LNCAP (cell line): ENCODE results near the gene USHBP1.
A peak's percentile ranks its signal among the peaks of the same experiment; 100 is the strongest.

Experiments
- TF ChIP-seq, protein P1 (sequence below): fragments of 450-650 bp; IDR thresholded peaks from 2 replicates; pipeline ENCODE4 v1.5.1; 2017; ENCODE audit warnings: mild to moderate bottlenecking

The USHBP1 gene

DNA sequence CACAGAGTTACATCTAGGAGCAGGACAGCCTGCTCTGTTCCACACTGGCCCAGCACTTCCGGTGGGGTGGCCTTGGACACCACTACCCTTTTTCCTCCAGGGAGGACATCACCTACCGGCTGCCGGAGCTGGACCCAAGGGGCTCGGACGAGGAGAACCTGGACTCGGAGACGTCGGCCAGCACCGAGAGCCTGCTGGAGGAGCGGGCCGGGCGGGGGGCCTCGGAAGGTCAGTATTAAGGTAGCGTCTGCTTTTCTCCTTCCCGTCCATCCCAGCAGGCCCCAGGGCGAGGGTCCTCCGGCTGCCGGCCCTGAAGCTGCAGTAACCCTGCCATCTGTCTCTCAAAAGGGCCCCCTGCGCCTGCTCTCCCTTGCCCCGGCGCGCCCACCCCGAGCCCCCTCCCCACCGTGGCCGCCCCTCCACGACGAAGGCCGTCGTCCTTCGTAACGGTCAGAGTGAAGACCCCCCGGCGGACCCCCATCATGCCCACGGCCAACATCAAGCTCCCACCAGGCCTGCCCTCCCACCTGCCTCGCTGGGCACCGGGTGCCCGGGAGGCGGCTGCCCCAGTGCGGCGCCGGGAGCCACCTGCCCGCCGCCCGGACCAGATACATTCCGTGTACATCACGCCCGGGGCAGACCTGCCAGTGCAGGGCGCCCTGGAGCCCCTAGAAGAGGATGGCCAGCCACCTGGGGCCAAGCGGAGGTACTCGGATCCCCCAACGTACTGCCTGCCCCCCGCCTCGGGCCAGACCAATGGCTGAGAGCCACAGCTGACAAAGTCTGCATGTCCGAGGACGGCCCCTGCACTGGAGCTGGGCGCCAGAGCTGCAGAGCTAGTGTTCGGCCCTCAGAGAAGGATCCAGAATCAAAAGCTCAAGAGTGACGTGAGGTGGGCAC, 52.7 kb downstream of the USHBP1 start:
- TF ChIP-seq, protein P1, sequence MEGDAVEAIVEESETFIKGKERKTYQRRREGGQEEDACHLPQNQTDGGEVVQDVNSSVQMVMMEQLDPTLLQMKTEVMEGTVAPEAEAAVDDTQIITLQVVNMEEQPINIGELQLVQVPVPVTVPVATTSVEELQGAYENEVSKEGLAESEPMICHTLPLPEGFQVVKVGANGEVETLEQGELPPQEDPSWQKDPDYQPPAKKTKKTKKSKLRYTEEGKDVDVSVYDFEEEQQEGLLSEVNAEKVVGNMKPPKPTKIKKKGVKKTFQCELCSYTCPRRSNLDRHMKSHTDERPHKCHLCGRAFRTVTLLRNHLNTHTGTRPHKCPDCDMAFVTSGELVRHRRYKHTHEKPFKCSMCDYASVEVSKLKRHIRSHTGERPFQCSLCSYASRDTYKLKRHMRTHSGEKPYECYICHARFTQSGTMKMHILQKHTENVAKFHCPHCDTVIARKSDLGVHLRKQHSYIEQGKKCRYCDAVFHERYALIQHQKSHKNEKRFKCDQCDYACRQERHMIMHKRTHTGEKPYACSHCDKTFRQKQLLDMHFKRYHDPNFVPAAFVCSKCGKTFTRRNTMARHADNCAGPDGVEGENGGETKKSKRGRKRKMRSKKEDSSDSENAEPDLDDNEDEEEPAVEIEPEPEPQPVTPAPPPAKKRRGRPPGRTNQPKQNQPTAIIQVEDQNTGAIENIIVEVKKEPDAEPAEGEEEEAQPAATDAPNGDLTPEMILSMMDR, result no peak

DNA sequence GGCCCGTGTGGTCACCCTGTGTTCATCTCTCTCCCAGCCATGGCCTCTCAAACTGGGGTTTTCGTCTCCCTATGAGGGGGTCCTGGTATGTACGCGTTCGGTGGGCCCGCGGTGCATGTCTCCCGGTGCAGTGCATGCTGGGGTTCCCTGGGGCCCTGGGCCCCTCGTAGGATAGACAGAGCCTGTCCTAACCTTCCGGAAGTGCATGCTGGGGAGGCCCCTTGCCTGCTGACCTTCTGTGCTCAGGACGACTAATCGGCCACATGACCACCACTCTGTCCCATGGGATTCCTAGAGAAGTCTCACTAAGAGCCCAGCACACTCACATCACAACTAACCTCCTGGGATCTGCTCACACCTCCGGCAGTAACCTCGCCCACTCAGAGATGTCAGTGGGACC, 54.2 kb downstream of the USHBP1 start:
- TF ChIP-seq, protein P1, result no peak

DNA sequence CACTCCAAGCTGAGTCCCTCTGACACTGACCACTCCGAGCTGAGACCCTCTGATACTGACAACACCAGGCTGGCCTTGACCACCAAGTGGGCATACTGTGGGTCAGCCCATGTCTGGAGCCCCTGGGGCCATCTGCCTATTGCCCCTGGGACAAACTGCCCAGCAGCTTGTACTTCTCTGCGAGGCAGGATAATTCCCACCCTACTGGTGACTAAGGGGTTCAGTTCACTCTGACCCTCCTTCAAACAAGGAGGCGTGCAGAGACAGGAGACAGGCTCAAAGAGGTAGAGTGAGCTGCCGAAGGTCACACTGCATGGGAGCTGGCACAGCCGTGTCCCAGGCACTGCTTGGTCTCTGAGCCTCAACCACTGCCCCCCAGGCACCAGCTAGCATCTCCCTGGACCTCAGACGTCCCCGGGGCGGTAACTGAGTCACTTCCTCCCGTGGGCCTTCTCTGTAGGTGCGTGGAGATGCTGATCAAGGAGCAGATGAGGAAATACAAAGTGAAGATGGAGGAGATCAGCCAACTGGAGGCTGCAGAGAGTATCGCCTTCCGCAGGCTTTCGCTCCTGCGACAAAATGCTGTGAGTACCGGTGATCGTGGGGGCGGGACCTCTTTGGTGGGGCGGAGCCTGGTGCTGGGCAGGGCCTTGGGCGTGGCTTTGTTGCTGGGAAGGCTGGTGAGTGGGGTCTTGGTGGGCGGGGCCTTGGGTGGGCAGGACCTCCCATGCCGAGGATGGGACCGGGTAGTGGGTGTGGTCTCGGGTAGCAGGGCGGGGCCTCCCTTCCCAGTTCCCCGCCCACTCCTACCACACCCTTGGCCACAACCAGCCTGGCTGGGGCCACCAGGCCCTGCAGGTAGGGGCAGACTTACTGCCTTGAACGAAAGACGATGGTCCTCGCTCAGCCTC, 55.2 kb downstream of the USHBP1 start:
- TF ChIP-seq, protein P1, result no peak

DNA sequence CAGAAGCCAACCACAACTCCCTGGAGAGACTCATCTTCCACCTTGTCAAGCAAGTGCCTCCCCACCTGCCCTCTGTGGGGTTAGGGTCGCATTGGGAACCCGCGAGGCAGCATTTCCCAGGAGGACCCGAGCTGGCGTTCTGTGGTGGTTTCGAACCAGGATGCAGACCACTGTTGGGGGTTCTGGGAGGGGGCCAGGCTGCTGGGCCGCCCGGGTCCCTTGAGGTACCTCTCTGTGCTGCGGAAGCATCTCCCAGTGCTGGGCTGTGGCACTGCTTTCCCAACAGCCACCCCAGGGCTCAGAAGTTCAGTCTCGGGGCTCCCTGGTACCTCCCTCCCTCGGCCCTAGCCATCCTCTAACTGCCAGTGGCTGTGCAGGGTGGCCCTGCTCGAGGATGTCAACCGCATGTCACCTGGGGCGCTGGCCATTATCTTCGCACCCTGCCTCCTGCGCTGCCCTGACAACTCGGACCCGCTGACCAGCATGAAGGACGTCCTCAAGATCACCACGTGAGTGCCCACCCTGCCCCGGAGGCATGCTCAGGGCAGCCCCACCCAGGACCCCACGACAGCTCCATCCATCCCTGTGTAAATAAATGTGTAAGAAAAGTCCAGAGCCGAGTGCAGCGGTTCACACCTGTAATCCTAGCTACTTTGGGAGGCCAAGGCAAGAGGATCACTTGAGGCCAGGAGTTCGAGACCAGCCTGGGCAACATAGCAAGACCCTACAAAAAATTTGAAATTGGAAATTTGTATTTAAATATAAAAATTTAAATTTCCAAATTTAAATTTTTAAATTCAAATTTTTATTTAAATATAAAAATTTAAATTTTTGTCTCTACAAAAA, 57.6 kb downstream of the USHBP1 start:
- TF ChIP-seq, protein P1, result no peak

DNA sequence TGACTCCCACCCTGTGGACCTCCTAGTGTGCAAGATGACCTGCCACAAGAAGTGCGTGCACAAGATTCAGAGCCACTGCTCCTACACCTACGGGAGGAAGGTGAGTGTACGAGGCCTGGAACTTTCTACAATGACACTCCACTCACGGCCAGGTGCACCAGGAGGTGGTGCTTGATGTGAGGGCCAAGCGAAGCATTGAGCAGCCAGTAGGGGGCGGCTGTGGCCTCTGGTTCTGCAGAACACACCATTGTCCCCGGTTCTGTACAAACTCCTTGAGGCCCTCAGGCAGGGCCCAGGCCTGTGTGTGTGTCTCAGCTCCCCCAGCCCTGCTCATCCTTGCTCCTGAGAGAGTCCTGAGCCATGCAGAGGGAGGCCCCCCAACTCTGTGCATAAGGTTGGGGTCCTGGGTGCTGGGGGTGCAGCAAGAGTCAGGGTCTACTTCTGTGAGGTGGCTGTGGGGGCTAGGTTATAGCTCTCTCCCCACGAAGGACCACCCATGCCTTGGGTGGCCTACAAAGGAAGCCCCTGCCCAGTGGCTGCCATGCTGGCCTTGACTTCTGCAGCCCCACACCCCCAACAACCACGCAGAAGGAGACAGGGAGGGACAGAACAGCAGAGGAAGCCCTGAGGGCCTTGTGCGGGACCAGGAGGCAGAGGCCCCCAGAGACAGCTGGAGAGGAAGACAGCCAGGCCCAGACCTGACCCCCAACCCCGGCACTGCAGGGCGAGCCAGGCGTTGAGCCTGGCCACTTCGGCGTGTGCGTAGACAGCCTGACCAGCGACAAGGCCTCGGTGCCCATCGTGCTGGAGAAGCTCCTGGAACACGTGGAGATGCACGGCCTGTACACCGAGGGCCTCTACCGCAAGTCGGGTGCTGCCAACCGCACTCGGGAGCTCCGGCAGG, 59.1 kb downstream of the USHBP1 start:
- TF ChIP-seq, protein P1, result peak; percentile 64

DNA sequence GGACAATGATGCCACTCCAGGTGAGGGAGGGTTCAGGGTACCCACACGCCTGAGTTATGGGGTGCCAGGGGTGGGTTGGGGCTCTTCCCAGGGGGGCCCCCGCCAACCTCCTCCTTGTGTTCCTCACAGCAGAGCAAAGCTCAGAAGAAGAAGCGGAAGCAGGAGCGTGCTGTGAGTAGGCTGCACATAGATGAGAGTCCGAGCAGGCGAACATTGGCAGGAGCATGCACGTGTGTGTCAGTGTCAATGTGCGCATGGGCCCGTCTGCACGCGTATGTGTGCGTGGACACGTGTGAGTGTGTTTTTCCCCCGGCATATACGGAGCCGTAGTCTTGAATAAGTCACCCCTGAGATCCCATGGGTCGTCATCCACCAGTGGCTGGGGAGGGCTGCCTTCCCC, 61.8 kb downstream of the USHBP1 start:
- TF ChIP-seq, protein P1, result no peak
